ENCODE results near the gene C5orf15.
"Not testable (repeated sequence)": the region's sequence is repeated elsewhere in the genome, so short reads cannot be mapped to it uniquely, and the experiment has no call there.

DNA sequence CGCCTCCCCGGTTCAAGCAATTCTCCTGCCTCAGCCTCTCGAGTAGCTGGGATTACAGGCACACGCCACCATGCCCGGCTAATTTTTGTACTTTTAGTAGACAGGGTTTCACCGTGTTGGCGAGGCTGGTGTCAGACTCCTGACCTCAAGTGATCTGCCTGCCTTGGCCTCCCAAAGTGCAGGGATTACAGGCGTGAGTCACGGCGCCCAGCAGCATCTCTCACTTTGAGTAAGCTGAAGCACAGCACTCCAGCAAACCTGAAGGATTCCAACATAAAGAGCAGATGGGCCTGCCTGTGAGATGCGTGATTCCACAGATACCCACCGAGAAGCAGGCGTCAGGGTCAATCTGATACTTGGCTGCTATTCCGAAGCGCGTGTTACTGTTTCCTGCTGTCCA lies 7.1 kb upstream of the C5orf15 start:
- TF ChIP-seq, protein P1, sequence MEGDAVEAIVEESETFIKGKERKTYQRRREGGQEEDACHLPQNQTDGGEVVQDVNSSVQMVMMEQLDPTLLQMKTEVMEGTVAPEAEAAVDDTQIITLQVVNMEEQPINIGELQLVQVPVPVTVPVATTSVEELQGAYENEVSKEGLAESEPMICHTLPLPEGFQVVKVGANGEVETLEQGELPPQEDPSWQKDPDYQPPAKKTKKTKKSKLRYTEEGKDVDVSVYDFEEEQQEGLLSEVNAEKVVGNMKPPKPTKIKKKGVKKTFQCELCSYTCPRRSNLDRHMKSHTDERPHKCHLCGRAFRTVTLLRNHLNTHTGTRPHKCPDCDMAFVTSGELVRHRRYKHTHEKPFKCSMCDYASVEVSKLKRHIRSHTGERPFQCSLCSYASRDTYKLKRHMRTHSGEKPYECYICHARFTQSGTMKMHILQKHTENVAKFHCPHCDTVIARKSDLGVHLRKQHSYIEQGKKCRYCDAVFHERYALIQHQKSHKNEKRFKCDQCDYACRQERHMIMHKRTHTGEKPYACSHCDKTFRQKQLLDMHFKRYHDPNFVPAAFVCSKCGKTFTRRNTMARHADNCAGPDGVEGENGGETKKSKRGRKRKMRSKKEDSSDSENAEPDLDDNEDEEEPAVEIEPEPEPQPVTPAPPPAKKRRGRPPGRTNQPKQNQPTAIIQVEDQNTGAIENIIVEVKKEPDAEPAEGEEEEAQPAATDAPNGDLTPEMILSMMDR (IDR thresholded peaks at IDR 0.05), result not testable (repeated sequence)
- TF ChIP-seq EZH2phosphoT487 (IDR thresholded peaks at IDR 0.05; ENCODE audit: borderline replicate concordance, low read depth); YY1 (IDR thresholded peaks at IDR 0.05; ENCODE audit: low read depth); GATA2 (CRISPR knock-in tag; IDR thresholded peaks at IDR 0.05); FOXJ3 (CRISPR knock-in tag; IDR thresholded peaks at IDR 0.05); SMC3 (IDR thresholded peaks at IDR 0.05; ENCODE audit: low read depth, low read length); FOXM1 (IDR thresholded peaks at IDR 0.05; ENCODE audit: low read depth); RFX5 (IDR thresholded peaks at IDR 0.05; ENCODE audit: low read length): not testable (repeated sequence)
- TF ChIP-seq, protein P2, sequence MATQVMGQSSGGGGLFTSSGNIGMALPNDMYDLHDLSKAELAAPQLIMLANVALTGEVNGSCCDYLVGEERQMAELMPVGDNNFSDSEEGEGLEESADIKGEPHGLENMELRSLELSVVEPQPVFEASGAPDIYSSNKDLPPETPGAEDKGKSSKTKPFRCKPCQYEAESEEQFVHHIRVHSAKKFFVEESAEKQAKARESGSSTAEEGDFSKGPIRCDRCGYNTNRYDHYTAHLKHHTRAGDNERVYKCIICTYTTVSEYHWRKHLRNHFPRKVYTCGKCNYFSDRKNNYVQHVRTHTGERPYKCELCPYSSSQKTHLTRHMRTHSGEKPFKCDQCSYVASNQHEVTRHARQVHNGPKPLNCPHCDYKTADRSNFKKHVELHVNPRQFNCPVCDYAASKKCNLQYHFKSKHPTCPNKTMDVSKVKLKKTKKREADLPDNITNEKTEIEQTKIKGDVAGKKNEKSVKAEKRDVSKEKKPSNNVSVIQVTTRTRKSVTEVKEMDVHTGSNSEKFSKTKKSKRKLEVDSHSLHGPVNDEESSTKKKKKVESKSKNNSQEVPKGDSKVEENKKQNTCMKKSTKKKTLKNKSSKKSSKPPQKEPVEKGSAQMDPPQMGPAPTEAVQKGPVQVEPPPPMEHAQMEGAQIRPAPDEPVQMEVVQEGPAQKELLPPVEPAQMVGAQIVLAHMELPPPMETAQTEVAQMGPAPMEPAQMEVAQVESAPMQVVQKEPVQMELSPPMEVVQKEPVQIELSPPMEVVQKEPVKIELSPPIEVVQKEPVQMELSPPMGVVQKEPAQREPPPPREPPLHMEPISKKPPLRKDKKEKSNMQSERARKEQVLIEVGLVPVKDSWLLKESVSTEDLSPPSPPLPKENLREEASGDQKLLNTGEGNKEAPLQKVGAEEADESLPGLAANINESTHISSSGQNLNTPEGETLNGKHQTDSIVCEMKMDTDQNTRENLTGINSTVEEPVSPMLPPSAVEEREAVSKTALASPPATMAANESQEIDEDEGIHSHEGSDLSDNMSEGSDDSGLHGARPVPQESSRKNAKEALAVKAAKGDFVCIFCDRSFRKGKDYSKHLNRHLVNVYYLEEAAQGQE (IDR thresholded peaks at IDR 0.05; ENCODE audit: low read depth, low read length), result not testable (repeated sequence)

Measured in SK-N-SH (cell line).